DOHH2 (cell line): ENCODE results near the gene MBD5.

ENCODE experiments used
- H3F3A ChIP-seq: fragments of 200-600 bp; sonication (generic), shearing (Covaris generic); 2 replicates; pipeline ENCODE4 v1.6.0; 2016; ENCODE audit warnings: antibody characterized with exemption, mild to moderate bottlenecking; ENCODE audit not compliant: control insufficient read depth, insufficient read depth
- H3K27ac ChIP-seq: fragments of 200-600 bp; sonication (generic); 2 replicates; pipeline ENCODE4 v1.5.1; 2014; ENCODE audit warnings: low read depth, mild to moderate bottlenecking, low read length, moderate library complexity
- H3K27me3 ChIP-seq: fragments of 200-600 bp; sonication (generic); 2 replicates; pipeline ENCODE4 v1.6.1; 2014; ENCODE audit warnings: mild to moderate bottlenecking, low read length, mixed read lengths; ENCODE audit not compliant: control insufficient read depth
- H3K36me3 ChIP-seq: fragments of 200-600 bp; sonication (generic); 2 replicates; pipeline ENCODE4 v1.6.1; 2014; ENCODE audit warnings: mild to moderate bottlenecking, low read length, moderate library complexity, mixed read lengths; ENCODE audit not compliant: control insufficient read depth
- H3K4me1 ChIP-seq: fragments of 200-600 bp; sonication (generic); 2 replicates; pipeline ENCODE4 v1.6.1; 2014; ENCODE audit warnings: mild to moderate bottlenecking, low read length, mixed read lengths; ENCODE audit not compliant: control insufficient read depth
- H3K4me2 ChIP-seq: fragments of 200-600 bp; sonication (generic); 2 replicates; pipeline ENCODE4 v1.6.0; 2014; ENCODE audit warnings: mild to moderate bottlenecking, low read length, moderate library complexity
- H3K4me3 ChIP-seq: fragments of 200-600 bp; sonication (generic); 2 replicates; pipeline ENCODE4 v1.5.1; 2014; ENCODE audit warnings: mild to moderate bottlenecking, low read length, mixed read lengths
- H3K79me2 ChIP-seq: fragments of 200-600 bp; sonication (generic); 2 replicates; pipeline ENCODE4 v1.6.1; 2014; ENCODE audit warnings: mild to moderate bottlenecking, low read length, mixed read lengths; ENCODE audit not compliant: control insufficient read depth
- H3K9me2 ChIP-seq: fragments of 200-600 bp; sonication (generic); replicated peaks from 2 replicates; pipeline ENCODE4 v1.6.1; 2014; ENCODE audit warnings: mild to moderate bottlenecking, low read length, mixed read lengths; ENCODE audit not compliant: control insufficient read depth
- H3K9me3 ChIP-seq: fragments of 200-600 bp; sonication (generic); 2 replicates; pipeline ENCODE4 v1.6.1; 2014; ENCODE audit warnings: antibody characterized with exemption, low read length, mixed read lengths; ENCODE audit not compliant: control insufficient read depth, insufficient read depth
- H4K20me1 ChIP-seq: fragments of 200-600 bp; sonication (generic); 2 replicates; pipeline ENCODE4 v1.6.0; 2014; ENCODE audit warnings: low read depth, mild to moderate bottlenecking, antibody characterized with exemption, low read length, moderate library complexity; ENCODE audit not compliant: control insufficient read depth, insufficient read depth
- CTCF ChIP-seq: fragments of 200-600 bp; sonication (generic); IDR thresholded peaks from one replicate; pipeline ENCODE4 v1.5.1; 2014; ENCODE audit warnings: antibody characterized with exemption, mild to moderate bottlenecking, low read depth, low read length; ENCODE audit not compliant: poor library complexity, severe bottlenecking
- EZH2phosphoT487 ChIP-seq: fragments of 200-600 bp; sonication (generic); IDR thresholded peaks from 2 replicates; pipeline ENCODE4 v1.6.1; 2017; ENCODE audit warnings: borderline replicate concordance, mild to moderate bottlenecking, antibody characterized with exemption, low read length, moderate library complexity, mixed read lengths

MBD5 gene

GRCh38 chr2:148545390-148546256 is 524.7 kb downstream of the MBD5 start:
- TF ChIP-seq CTCF (no peak), EZH2phosphoT487 (no peak)
- no peak overlapping the region for H3K4me2 ChIP-seq
- no peaks in the 10 kb centered on the region for H3K27me3 ChIP-seq
- peaks cover 9% of the 10 kb centered on the region for H3K4me1 ChIP-seq
- no peaks in the 10 kb centered on the region for H3K79me2 ChIP-seq
- H3F3A ChIP-seq, result no peaks in the 10 kb centered on the region
- no peaks in the 10 kb centered on the region for H3K36me3 ChIP-seq
- H3K27ac ChIP-seq, result no peak overlapping the region
- H3K9me2 ChIP-seq, result no peaks in the 10 kb centered on the region
- H3K9me3 ChIP-seq, result no peaks in the 10 kb centered on the region
- H3K4me3 ChIP-seq, result no peak overlapping the region
- H4K20me1 ChIP-seq, result no peaks in the 10 kb centered on the region

GRCh38 chr2:148546270-148546669 is 525.4 kb downstream of the MBD5 start:
- H3K36me3 ChIP-seq, result no peaks in the 10 kb centered on the region
- H3F3A ChIP-seq, result no peaks in the 10 kb centered on the region
- H3K4me1 ChIP-seq, result peaks cover 9% of the 10 kb centered on the region
- no peak overlapping the region for H3K4me2 ChIP-seq
- no peak overlapping the region for H3K4me3 ChIP-seq
- TF ChIP-seq CTCF (no peak), EZH2phosphoT487 (no peak)
- H3K27ac ChIP-seq, result no peak overlapping the region
- no peaks in the 10 kb centered on the region for H3K9me2 ChIP-seq
- H3K27me3 ChIP-seq, result no peaks in the 10 kb centered on the region
- no peaks in the 10 kb centered on the region for H4K20me1 ChIP-seq
- H3K79me2 ChIP-seq, result no peaks in the 10 kb centered on the region
- no peaks in the 10 kb centered on the region for H3K9me3 ChIP-seq

GRCh38 chr2:148548716-148549400 is 528.0 kb downstream of the MBD5 start:
- H3K9me3 ChIP-seq, result no peaks in the 10 kb centered on the region
- H3K79me2 ChIP-seq, result no peaks in the 10 kb centered on the region
- H4K20me1 ChIP-seq, result no peaks in the 10 kb centered on the region
- peaks cover 20% of the 10 kb centered on the region for H3K4me1 ChIP-seq
- no peak overlapping the region for H3K27ac ChIP-seq
- no peak for TF ChIP-seq EZH2phosphoT487
- TF ChIP-seq CTCF, result no peak
- no peaks in the 10 kb centered on the region for H3F3A ChIP-seq
- no peak overlapping the region for H3K4me2 ChIP-seq
- no peaks in the 10 kb centered on the region for H3K36me3 ChIP-seq
- H3K9me2 ChIP-seq, result no peaks in the 10 kb centered on the region
- H3K27me3 ChIP-seq, result no peaks in the 10 kb centered on the region
- no peak overlapping the region for H3K4me3 ChIP-seq
